ENCODE measurements around the gene ARHGAP24.
A peak's percentile ranks its signal among the peaks of the same experiment; 100 is the strongest.

Gene ARHGAP24

GRCh38 chr4:85474818-85475630, at the start of gene ARHGAP24:
TSS of gene ARHGAP24 (plus strand) at chr4:85475150.
- TF ChIP-seq ZFX (IDR thresholded peaks at IDR 0.05) = no peak
- TF ChIP-seq, protein P1, sequence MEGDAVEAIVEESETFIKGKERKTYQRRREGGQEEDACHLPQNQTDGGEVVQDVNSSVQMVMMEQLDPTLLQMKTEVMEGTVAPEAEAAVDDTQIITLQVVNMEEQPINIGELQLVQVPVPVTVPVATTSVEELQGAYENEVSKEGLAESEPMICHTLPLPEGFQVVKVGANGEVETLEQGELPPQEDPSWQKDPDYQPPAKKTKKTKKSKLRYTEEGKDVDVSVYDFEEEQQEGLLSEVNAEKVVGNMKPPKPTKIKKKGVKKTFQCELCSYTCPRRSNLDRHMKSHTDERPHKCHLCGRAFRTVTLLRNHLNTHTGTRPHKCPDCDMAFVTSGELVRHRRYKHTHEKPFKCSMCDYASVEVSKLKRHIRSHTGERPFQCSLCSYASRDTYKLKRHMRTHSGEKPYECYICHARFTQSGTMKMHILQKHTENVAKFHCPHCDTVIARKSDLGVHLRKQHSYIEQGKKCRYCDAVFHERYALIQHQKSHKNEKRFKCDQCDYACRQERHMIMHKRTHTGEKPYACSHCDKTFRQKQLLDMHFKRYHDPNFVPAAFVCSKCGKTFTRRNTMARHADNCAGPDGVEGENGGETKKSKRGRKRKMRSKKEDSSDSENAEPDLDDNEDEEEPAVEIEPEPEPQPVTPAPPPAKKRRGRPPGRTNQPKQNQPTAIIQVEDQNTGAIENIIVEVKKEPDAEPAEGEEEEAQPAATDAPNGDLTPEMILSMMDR (conservative IDR thresholded peaks at IDR 0.05) = no peak
- H3K27ac ChIP-seq = 0 out of 2 replicates have a peak within 1 kb of the TSS, but pooled peaks have one; percentile 18

- H3K27ac ChIP-seq = no peak overlapping the region
- TF ChIP-seq, protein P1 (conservative IDR thresholded peaks at IDR 0.05) = no peak
- TF ChIP-seq ZFX (IDR thresholded peaks at IDR 0.05) = no peak
Observed at GRCh38 chr4:85426366-85426765, 48.6 kb upstream of the ARHGAP24 start.

DNA sequence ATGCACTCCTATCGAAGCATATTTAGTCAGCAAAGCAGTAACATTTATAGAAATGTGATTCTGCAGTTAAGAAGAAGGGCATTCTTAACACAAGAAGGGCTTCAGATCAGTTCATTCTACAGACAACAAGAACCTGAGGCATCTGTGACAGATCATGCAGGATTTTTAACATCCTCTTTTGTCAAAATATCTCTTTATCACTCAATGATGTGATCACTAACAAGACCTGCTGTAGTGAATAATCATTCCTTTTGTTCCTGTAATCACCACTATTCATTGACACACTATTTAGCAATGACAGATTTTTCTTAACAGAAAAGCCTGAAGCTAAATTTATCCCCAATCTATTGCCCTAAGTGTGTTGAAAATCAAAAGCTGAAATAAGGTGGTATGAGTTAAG, 47.8 kb upstream of the ARHGAP24 start:
- H3K27ac ChIP-seq = no peak overlapping the region
- TF ChIP-seq, protein P1 (conservative IDR thresholded peaks at IDR 0.05) = no peak
- TF ChIP-seq ZFX (IDR thresholded peaks at IDR 0.05) = no peak

DNA sequence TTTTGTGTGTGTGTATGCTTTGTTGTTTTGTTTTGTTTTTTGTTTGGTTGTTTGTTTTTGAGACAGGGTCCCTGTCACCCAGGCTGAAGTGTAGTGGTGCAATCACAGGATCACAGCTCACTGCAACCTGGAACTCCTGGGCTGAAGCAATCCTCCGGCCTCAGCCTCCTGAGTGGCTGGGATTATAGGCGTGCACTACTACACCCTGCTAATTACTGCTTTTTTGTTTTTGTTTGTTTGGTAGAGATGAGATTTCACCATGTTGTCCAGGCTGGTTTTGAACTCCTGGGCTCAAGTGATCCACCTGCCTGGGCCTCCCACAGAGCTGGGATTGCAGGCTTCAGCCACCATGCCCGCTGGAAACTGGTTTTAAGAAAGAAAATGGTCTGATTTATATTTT, 44.7 kb upstream of the ARHGAP24 start:
- no peak overlapping the region for H3K27ac ChIP-seq
- TF ChIP-seq, protein P1 (conservative IDR thresholded peaks at IDR 0.05) = no peak
- TF ChIP-seq ZFX (IDR thresholded peaks at IDR 0.05) = no peak

DNA sequence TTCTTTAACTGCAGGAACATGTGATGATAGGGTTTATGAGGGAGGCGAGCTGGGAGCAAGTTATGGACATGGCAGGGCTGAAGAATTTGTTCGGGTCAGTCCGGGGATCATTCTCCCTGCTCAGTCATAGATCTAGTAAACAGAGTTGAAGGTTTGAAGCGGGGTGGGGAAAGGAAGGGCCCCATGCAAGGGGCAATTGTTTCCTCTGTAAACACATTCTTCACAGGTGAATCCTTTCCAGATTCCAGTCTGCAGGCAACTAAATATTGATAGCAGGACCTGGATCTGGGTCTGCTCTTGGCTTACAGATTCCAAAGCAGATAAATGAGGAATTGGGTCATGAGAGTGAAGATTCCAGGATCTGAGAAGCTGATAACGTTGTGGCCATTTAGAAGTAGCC, 44.3 kb upstream of the ARHGAP24 start:
- TF ChIP-seq ZFX (IDR thresholded peaks at IDR 0.05) = no peak
- TF ChIP-seq, protein P1 (conservative IDR thresholded peaks at IDR 0.05) = no peak

DNA sequence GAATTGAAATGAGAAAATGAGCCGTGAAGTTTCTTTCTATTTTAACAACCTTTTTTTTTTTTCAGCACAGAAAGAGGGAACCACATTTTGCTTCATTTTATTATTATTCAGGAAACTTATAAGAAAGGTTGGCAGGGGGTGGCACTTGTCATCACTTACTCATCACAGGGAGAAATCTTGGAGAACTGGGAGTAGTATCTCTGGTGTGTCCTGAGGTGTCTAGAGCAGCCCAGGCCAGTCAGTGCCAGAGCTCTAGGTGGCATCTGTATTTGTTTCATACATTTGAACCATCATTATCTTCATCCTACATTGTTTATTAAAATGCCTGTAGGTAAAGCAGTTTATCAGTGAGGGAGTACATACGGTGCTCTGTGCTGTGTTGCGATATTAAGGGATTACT, 43.8 kb upstream of the ARHGAP24 start:
- H3K27ac ChIP-seq = no peak overlapping the region

More for the DNA sequence above, 44.3 kb upstream of the ARHGAP24 start:
- no peak overlapping the region for H3K27ac ChIP-seq

More for the DNA sequence above, 43.8 kb upstream of the ARHGAP24 start:
- TF ChIP-seq, protein P1 (conservative IDR thresholded peaks at IDR 0.05) = no peak
- TF ChIP-seq ZFX (IDR thresholded peaks at IDR 0.05) = no peak
